Dendritic cell treated with granulocyte-macrophage colony-stimulating factor and Interleukin-4, amounts not matched to agents 40 ng/mL and 50 ng/mL, for 4 days (primary cell): ENCODE results near the gene NEB.
"Not testable (repeated sequence)": the region's sequence is repeated elsewhere in the genome, so short reads cannot be mapped to it uniquely, and the experiment has no call there.

ENCODE experiments used
- H3K27ac Mint-ChIP-seq: one replicate; pipeline ENCODE4 v1.8.0; 2022; ENCODE audit warnings: mild to moderate bottlenecking, mixed read lengths
- H3K27me3 Mint-ChIP-seq: one replicate; pipeline ENCODE4 v1.8.0; 2022; ENCODE audit warnings: mild to moderate bottlenecking, mixed read lengths
- H3K36me3 Mint-ChIP-seq: one replicate; pipeline ENCODE4 v1.8.0; 2022; ENCODE audit warnings: low read depth, mixed read lengths
- H3K4me1 Mint-ChIP-seq: one replicate; pipeline ENCODE4 v1.8.0; 2022; ENCODE audit warnings: low read depth, mixed read lengths
- H3K4me3 Mint-ChIP-seq: one replicate; pipeline ENCODE4 v1.8.0; 2022; ENCODE audit warnings: mild to moderate bottlenecking, moderate library complexity, mixed read lengths
- H3K9me3 Mint-ChIP-seq: one replicate; pipeline ENCODE4 v1.8.0; 2022; ENCODE audit warnings: mixed read lengths
- intact Hi-C: fragments of 100-400 bp; cut with micrococcal nuclease; formaldehyde crosslinking; loops from one replicate; pipeline ENCODE4 v1.15.0; 2022

Gene NEB

DNA sequence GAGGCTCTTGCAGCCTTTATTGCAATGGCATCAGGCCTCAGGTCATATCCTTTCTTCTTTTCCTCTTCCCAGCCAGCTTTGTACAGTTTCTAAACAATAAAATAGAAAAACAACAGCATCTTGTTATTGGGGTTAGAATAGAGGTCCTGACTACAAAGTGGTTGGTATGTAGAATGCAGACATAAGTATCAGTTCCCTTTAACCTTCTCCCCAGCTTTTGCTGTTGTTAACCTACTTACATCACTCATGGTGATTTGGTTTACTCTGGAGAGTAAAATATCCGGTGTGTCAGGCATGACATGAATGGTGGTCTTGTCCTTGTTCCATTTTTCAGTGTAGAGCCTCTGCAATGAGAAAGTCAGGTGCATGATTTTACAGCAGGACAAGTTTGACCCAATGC is 69.8 kb downstream of the NEB start:
- no peaks in the 10 kb centered on the region for H3K27me3 Mint-ChIP-seq

GRCh38 chr2:151661625-151662024 is 72.7 kb downstream of the NEB start:
- Mint-ChIP-seq H3K36me3 (no peaks in the 10 kb centered on the region), H3K4me3 (no peak overlapping the region), H3K27ac (no peak overlapping the region), H3K9me3 (no peaks in the 10 kb centered on the region), H3K4me1 (no peaks in the 10 kb centered on the region), H3K27me3 (no peaks in the 10 kb centered on the region)
- intact Hi-C loops: no loop called here

More for the DNA sequence above, 69.8 kb downstream of the NEB start:
- intact Hi-C loops: no loop called here
- no peaks in the 10 kb centered on the region for H3K36me3 Mint-ChIP-seq
- H3K4me1 Mint-ChIP-seq: no peaks in the 10 kb centered on the region
- H3K4me3 Mint-ChIP-seq: no peak overlapping the region
- no peaks in the 10 kb centered on the region for H3K9me3 Mint-ChIP-seq
- H3K27ac Mint-ChIP-seq: no peak overlapping the region

- Mint-ChIP-seq H3K4me3 (no peak overlapping the region), H3K27ac (no peak overlapping the region), H3K27me3 (no peaks in the 10 kb centered on the region), H3K9me3 (no peaks in the 10 kb centered on the region), H3K36me3 (no peaks in the 10 kb centered on the region), H3K4me1 (no peaks in the 10 kb centered on the region)
- intact Hi-C loops: no loop called here
Observed at GRCh38 chr2:151658081-151658480, 76.2 kb downstream of the NEB start.

- Mint-ChIP-seq H3K27ac (no peak overlapping the region), H3K4me3 (no peak overlapping the region), H3K36me3 (no peaks in the 10 kb centered on the region), H3K9me3 (no peaks in the 10 kb centered on the region), H3K27me3 (no peaks in the 10 kb centered on the region), H3K4me1 (no peaks in the 10 kb centered on the region)
- intact Hi-C loops: no loop called here
Observed at GRCh38 chr2:151657667-151658076, 76.6 kb downstream of the NEB start.

- intact Hi-C loops: no loop called here
- H3K27me3 Mint-ChIP-seq: no peaks in the 10 kb centered on the region
- no peak overlapping the region for H3K4me3 Mint-ChIP-seq
- no peaks in the 10 kb centered on the region for H3K9me3 Mint-ChIP-seq
- no peaks in the 10 kb centered on the region for H3K4me1 Mint-ChIP-seq
- no peak overlapping the region for H3K27ac Mint-ChIP-seq
- H3K36me3 Mint-ChIP-seq: no peaks in the 10 kb centered on the region
Observed at GRCh38 chr2:151655663-151656398, 78.4 kb downstream of the NEB start.

DNA sequence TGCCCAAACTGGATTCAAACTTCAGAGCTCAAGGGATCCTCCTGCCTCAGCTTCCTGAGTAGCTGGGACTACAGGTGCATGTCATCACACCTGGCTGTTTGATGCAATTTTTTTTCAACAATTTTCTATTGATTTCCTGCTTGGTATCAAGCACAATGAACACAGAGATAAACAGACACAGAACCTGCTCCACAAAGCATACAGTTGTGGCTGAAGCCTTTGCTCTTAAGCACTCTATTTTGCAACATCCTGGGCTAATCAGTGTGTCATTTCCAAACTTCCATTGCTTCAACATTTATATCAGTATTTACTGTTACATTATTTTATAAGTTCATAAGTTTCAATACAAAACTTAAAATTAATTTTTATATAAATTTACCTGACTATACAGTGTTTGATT is 79.4 kb downstream of the NEB start:
- Mint-ChIP-seq H3K4me3 (no peak overlapping the region), H3K27ac (no peak overlapping the region), H3K36me3 (no peaks in the 10 kb centered on the region), H3K4me1 (no peaks in the 10 kb centered on the region), H3K9me3 (no peaks in the 10 kb centered on the region), H3K27me3 (no peaks in the 10 kb centered on the region)
- intact Hi-C loops: no loop called here

GRCh38 chr2:151654085-151654484 is 80.2 kb downstream of the NEB start:
- Mint-ChIP-seq H3K9me3 (no peaks in the 10 kb centered on the region), H3K36me3 (no peaks in the 10 kb centered on the region), H3K4me1 (no peaks in the 10 kb centered on the region), H3K4me3 (no peak overlapping the region), H3K27me3 (no peaks in the 10 kb centered on the region), H3K27ac (no peak overlapping the region)
- intact Hi-C loops: no loop called here

GRCh38 chr2:151651274-151651673 is 83.0 kb downstream of the NEB start:
- Mint-ChIP-seq H3K9me3 (no peaks in the 10 kb centered on the region), H3K4me1 (no peaks in the 10 kb centered on the region), H3K27me3 (no peaks in the 10 kb centered on the region), H3K27ac (peak overlapping the region; percentile 11), H3K36me3 (no peaks in the 10 kb centered on the region), H3K4me3 (no peak overlapping the region)
- intact Hi-C loops: no loop called here

DNA sequence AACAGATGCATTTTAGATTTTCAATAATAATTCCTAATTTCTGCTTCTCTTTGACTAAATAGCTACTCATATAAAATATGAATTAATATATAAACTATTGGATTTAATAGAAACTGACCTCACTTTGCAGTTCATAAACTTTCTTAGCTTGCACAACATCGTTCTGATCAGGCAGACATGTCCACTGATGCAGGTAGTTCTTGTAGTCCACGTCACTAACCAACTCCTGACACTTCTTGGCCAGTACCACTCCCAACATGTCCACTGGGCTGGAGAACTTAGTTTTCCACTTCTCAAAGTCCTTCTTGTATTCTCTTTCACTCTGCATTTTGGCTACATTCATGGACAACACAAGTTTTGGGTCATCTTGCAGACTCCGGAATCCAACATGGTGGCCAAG is 83.8 kb downstream of the NEB start:
- H3K27ac Mint-ChIP-seq: peak overlapping the region; percentile 11
- H3K27me3 Mint-ChIP-seq: no peaks in the 10 kb centered on the region
- H3K36me3 Mint-ChIP-seq: no peaks in the 10 kb centered on the region
- intact Hi-C loops: no loop called here
- no peak overlapping the region for H3K4me3 Mint-ChIP-seq
- no peaks in the 10 kb centered on the region for H3K9me3 Mint-ChIP-seq
- no peaks in the 10 kb centered on the region for H3K4me1 Mint-ChIP-seq

- intact Hi-C loops: no loop called here
- H3K27me3 Mint-ChIP-seq: no peaks in the 10 kb centered on the region
- H3K4me1 Mint-ChIP-seq: no peaks in the 10 kb centered on the region
- no peaks in the 10 kb centered on the region for H3K36me3 Mint-ChIP-seq
- no peak overlapping the region for H3K27ac Mint-ChIP-seq
- no peaks in the 10 kb centered on the region for H3K9me3 Mint-ChIP-seq
- no peak overlapping the region for H3K4me3 Mint-ChIP-seq
Observed at GRCh38 chr2:151649966-151650365, 84.3 kb downstream of the NEB start.

- Mint-ChIP-seq H3K27ac (no peak overlapping the region), H3K4me1 (no peaks in the 10 kb centered on the region), H3K27me3 (no peaks in the 10 kb centered on the region), H3K9me3 (no peaks in the 10 kb centered on the region), H3K36me3 (no peaks in the 10 kb centered on the region), H3K4me3 (no peak overlapping the region)
- intact Hi-C loops: no loop called here
Observed at GRCh38 chr2:151649400-151649799, 84.9 kb downstream of the NEB start.

- H3K36me3 Mint-ChIP-seq, H3K27me3 Mint-ChIP-seq, H3K9me3 Mint-ChIP-seq, intact Hi-C loops, H3K4me1 Mint-ChIP-seq, H3K4me3 Mint-ChIP-seq, H3K27ac Mint-ChIP-seq: not testable (repeated sequence)
Observed at GRCh38 chr2:151646512-151646911, 87.8 kb downstream of the NEB start.

DNA sequence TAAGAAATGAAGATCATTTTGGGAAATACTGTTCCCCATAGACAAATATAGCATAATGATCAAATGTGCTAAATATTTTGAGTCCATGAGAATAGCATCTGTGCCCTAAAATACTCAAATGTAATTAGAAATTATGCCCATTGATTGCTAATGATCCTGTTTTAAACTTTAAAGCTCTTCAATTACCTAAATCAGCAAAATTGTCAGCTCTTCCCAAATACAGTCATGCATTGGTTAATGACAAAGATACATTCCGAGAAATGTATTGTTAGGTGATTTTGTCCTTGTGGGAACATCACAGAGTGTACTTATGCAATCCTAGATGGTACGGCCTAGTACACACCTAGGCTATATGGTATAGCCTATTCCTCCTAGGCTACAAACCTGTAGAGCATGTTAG is 89.7 kb downstream of the NEB start:
- Mint-ChIP-seq H3K36me3 (no peaks in the 10 kb centered on the region), H3K9me3 (no peaks in the 10 kb centered on the region), H3K27ac (no peak overlapping the region), H3K27me3 (no peaks in the 10 kb centered on the region), H3K4me1 (no peaks in the 10 kb centered on the region), H3K4me3 (no peak overlapping the region)
- intact Hi-C loops: no loop called here

- H3K27me3 Mint-ChIP-seq, H3K27ac Mint-ChIP-seq, intact Hi-C loops, H3K36me3 Mint-ChIP-seq, H3K4me3 Mint-ChIP-seq, H3K9me3 Mint-ChIP-seq: not testable (repeated sequence)
- peaks cover 17% of the 10 kb centered on the region for H3K4me1 Mint-ChIP-seq
Observed at GRCh38 chr2:151641895-151642294, 92.4 kb downstream of the NEB start.

DNA sequence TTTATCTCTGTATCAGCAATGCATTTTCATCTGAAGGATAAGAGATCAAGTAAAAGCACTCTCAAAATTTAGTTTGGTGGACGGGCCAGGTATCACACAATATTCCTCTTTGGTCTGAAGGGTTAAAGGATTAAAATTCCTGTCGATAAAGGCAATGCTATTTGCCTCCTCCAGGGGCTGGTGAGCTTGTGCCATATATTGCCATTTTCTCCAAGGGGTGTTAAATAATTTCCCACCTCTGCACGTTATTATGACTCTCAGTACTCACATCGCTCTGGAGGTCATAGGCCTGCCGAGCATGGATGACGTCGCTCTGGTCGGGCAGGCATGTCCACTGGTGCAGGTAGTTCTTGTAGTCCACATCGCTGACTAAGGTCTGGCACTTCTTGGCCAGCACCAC is 94.2 kb downstream of the NEB start:
- intact Hi-C loops: no loop called here
- no peak overlapping the region for H3K27ac Mint-ChIP-seq
- no peaks in the 10 kb centered on the region for H3K27me3 Mint-ChIP-seq
- H3K4me3 Mint-ChIP-seq: no peak overlapping the region
- no peaks in the 10 kb centered on the region for H3K36me3 Mint-ChIP-seq
- no peaks in the 10 kb centered on the region for H3K9me3 Mint-ChIP-seq
- H3K4me1 Mint-ChIP-seq: peaks cover 18% of the 10 kb centered on the region
